K562 (cell line): ENCODE data around the gene EFHC2. TPM values are rescaled to one million over a fixed set of nuclear protein-coding genes. Genes with fewer than 3 reads are reported as not detected.

Experiments used
- ATAC-seq: fragments of 200-7000 bp; cut with Tn5 transposase; 3 replicates; pipeline ENCODE4 v1.9.1; 2020; ENCODE audit warnings: moderate library complexity
- BruUV-seq: library from RNA; stranded (reverse); fragments of 400-500 nt; replicated peaks from 2 replicates; lab custom pipeline; 2021; lab: Mats Ljungman, UMichigan
- CTCF ChIA-PET: fragments of 300-600 bp; formaldehyde crosslinking; extraction: SDS; loops from one replicate; lab custom pipeline; 2021; ENCODE audit warnings: low intra/inter-chr PET ratio; lab: Yijun Ruan, JAX
- POLR2A ChIA-PET: fragments of 300-600, 350-650 bp; sonication (Branson Sonifier 250); formaldehyde crosslinking; extraction: SDS; loops from one replicate; lab custom pipeline; 2021; ENCODE audit warnings: antibody characterized with exemption, inconsistent platforms; lab: Yijun Ruan, JAX
- DNase-seq, 4 experiments: peaks; one replicate each; pipeline versions ENCODE4 v3.0.0 to v3.0.0-alpha.2; 2011 to 2018; ENCODE audit warnings: low spot score in 3 of 4, mixed read lengths in 3 of 4; ENCODE audit errors: extremely low read depth in 1 of 4
- FAIRE-seq: peaks from 2 replicates; lab custom pipeline; 2011; peaks lifted over from hg19 to GRCh38; lab: Jason Lieb, UNC
- H2AFZ ChIP-seq: 2 replicates; pipeline ENCODE4 v1.6.0; 2011; ENCODE audit warnings: low read depth, low read length, control low read depth, inconsistent platforms
- H3K27ac ChIP-seq: fragments of 200-600 bp; 3 replicates; pipeline ENCODE4 v1.8.0; 2011; ENCODE audit warnings: low read depth, mild to moderate bottlenecking, control low read depth, inconsistent platforms, low read length, moderate library complexity, mixed read lengths; ENCODE audit errors: extremely low read depth
- H3K27me3 ChIP-seq, 2 experiments: fragments of 300-600 bp in 1 of 2; 2 replicates in 1 of 2; 3 replicates in 1 of 2; pipeline versions ENCODE4 v1.6.0 to v1.8.0; 2011; ENCODE audit warnings: inconsistent platforms in 2 of 2, low read length in 2 of 2, mild to moderate bottlenecking in 1 of 2, mixed read lengths in 1 of 2, moderate library complexity in 1 of 2; ENCODE audit not compliant: control insufficient read depth in 2 of 2, insufficient read depth in 2 of 2
- H3K36me3 ChIP-seq: fragments of 300-600 bp; 3 replicates; pipeline ENCODE4 v1.8.0; 2011; ENCODE audit warnings: mild to moderate bottlenecking, low read length, inconsistent platforms; ENCODE audit not compliant: control insufficient read depth, insufficient read depth
- H3K4me1 ChIP-seq, 2 experiments: fragments of 200-600 bp in 1 of 2; replicated peaks in 1 of 2; 2 replicates in 1 of 2; 3 replicates in 1 of 2; pipeline versions ENCODE4 v1.5.1 to v1.8.0; 2011; ENCODE audit warnings: inconsistent platforms in 2 of 2, low read length in 2 of 2, mild to moderate bottlenecking in 1 of 2, mixed read lengths in 1 of 2, moderate library complexity in 1 of 2; ENCODE audit not compliant: control insufficient read depth in 2 of 2, insufficient read depth in 2 of 2
- H3K4me2 ChIP-seq: 2 replicates; pipeline ENCODE4 v1.6.1; 2011; ENCODE audit warnings: low read length, control low read depth, inconsistent platforms, mixed read lengths; ENCODE audit not compliant: insufficient read depth
- H3K4me3 ChIP-seq: fragments of 200-600 bp; sonication (generic), shearing (Covaris generic); 2 replicates; pipeline ENCODE4 v1.5.1; 2016; ENCODE audit warnings: control low read depth, inconsistent platforms
- H3K79me2 ChIP-seq: fragments of 200-600 bp; 3 replicates; pipeline ENCODE4 v1.8.0; 2011; ENCODE audit warnings: low read length, inconsistent platforms; ENCODE audit not compliant: control insufficient read depth, insufficient read depth
- H3K9ac ChIP-seq, 2 experiments: 2 replicates each; pipeline versions ENCODE4 v1.6.0 to v1.6.1; 2011; ENCODE audit warnings: low read depth in 2 of 2, low read length in 2 of 2, control low read depth in 1 of 2, inconsistent platforms in 1 of 2, mild to moderate bottlenecking in 1 of 2, mixed read lengths in 1 of 2; ENCODE audit not compliant: insufficient read depth in 1 of 2
- H3K9me1 ChIP-seq: one replicate; pipeline ENCODE4 v1.6.0; 2011; ENCODE audit warnings: inconsistent platforms, mild to moderate bottlenecking, low read length, moderate library complexity; ENCODE audit not compliant: control insufficient read depth, insufficient read depth
- H3K9me3 ChIP-seq: replicated peaks from 2 replicates; pipeline ENCODE4 v1.5.1; 2011; ENCODE audit warnings: low read depth, low read length, inconsistent platforms; ENCODE audit not compliant: control insufficient read depth, insufficient read depth
- H4K20me1 ChIP-seq: replicated peaks from 2 replicates; pipeline ENCODE4 v1.6.1; 2011; ENCODE audit warnings: low read length, inconsistent platforms, mixed read lengths; ENCODE audit not compliant: control insufficient read depth, insufficient read depth
- DIDO1 ChIP-seq: fragments of 450-650 bp; IDR thresholded peaks from 2 replicates; pipeline ENCODE4 v1.6.1; 2016; ENCODE audit warnings: low read depth, missing biosample characterization, missing genetic modification characterization
- ELK1 ChIP-seq: sonication (generic); formaldehyde crosslinking; IDR thresholded peaks from 2 replicates; pipeline ENCODE4 v1.8.1; 2022; ENCODE audit warnings: missing genetic modification reagents
- HEY1 ChIP-seq: fragments of 250-450 bp; sonication (Bioruptor Pico); IDR thresholded peaks from 2 replicates; pipeline ENCODE4 v1.5.0; 2020; ENCODE audit warnings: mild to moderate bottlenecking, moderate library complexity, borderline replicate concordance
- MED1 ChIP-seq: sonication (generic); formaldehyde crosslinking; IDR thresholded peaks from 2 replicates; pipeline ENCODE4 v1.8.1; 2023; ENCODE audit warnings: missing genetic modification reagents, borderline replicate concordance
- POLR3G ChIP-seq: IDR thresholded peaks from 2 replicates; pipeline ENCODE4 v1.6.1; 2011; ENCODE audit not compliant: insufficient read length, insufficient replicate concordance; ENCODE audit errors: extremely low read depth
- PRDM10 ChIP-seq: fragments of 450-650 bp; IDR thresholded peaks from 2 replicates; pipeline ENCODE4 v1.6.1; 2018; ENCODE audit not compliant: partially characterized antibody
- PTBP1 ChIP-seq: fragments of 200-400 bp; formaldehyde crosslinking; IDR thresholded peaks from 2 replicates; pipeline ENCODE4 v1.6.1; 2017; ENCODE audit warnings: low read depth, low read length
- RAD21 ChIP-seq, 2 experiments: fragments of 250-450 bp in 1 of 2; fragments of 450-650 bp in 1 of 2; sonication (Bioruptor Pico) in 1 of 2; formaldehyde crosslinking in 1 of 2; IDR thresholded peaks in 1 of 2; conservative IDR thresholded peaks in 1 of 2; 2 replicates each; pipeline versions ENCODE4 v1.4.0 to v1.8.0; 2020 to 2022; ENCODE audit warnings: mild to moderate bottlenecking in 2 of 2, moderate library complexity in 1 of 2
- RAD51 ChIP-seq: fragments of 450-650 bp; IDR thresholded peaks from 2 replicates; pipeline ENCODE4 v1.7.1; 2016; ENCODE audit warnings: low read depth, mild to moderate bottlenecking, borderline replicate concordance
- SP2 ChIP-seq: IDR thresholded peaks from 2 replicates; pipeline ENCODE4 v1.6.1; 2011; ENCODE audit warnings: mild to moderate bottlenecking, low read depth, low read length, moderate library complexity; ENCODE audit not compliant: poor library complexity, severe bottlenecking; ENCODE audit errors: extremely low read depth
- WGBS: fragments of 100-300 bp; shearing (Covaris generic); methylation state at CpG from one replicate; pipeline ENCODE4 v1.1.6; 2016; ENCODE audit warnings: low coverage, mixed read lengths; ENCODE audit not compliant: insufficient coverage; ENCODE audit errors: missing lambda C conversion rate; 5-methylcytosine and 5-hydroxymethylcytosine counted together
- in situ Hi-C: fragments of 300-500 bp; cut with MboI; formaldehyde crosslinking; loops from 4 replicates; pipeline ENCODE4 v1.15.0; 2018; ENCODE audit warnings: inconsistent platforms, mixed read lengths
- intact Hi-C: fragments of 100-400 bp; cut with micrococcal nuclease; formaldehyde crosslinking; loops from 2 replicates; pipeline ENCODE4 v1.14.2; 2022
- polyA plus RNA-seq, 8 experiments: library from polyadenylated mRNA; depleted of rRNA in 4 of 8; stranded (reverse) in 5 of 8; unstranded in 3 of 8; fragments of >200 nt; fragmentation: Nextera tagmentation in 2 of 8; fragmentation: Illumina TruSeq in 1 of 8; extraction: Ambion mirVana in 2 of 8; extraction: Trizol in 1 of 8; gene quantifications; 2 replicates each; pipeline versions ENCODE4 v1.2.1 to v1.2.3, GENCODE V29; 2011 to 2014; ENCODE audit warnings: inconsistent platforms in 1 of 8, missing spikeins in 1 of 8
- total RNA-seq, 7 experiments: library from RNA; depleted of rRNA in 6 of 7; stranded (reverse); fragments of >200 nt in 6 of 7; fragmentation: Illumina TruSeq in 2 of 7; extraction: Trizol in 2 of 7; gene quantifications; 2 replicates each; pipeline versions ENCODE4 v1.2.1 to v1.2.3, GENCODE V29; 2011 to 2021; ENCODE audit warnings: low replicate concordance in 1 of 7

The EFHC2 gene
- total and polyA plus RNA-seq, 9 of the 15 experiments (the other 6 are each of a cell fraction or from before 2014, with no cell fraction given) = 1.3 to 8.1 (median 3.0) TPM

GRCh38 chrX:44147130-44147529, 196.3 kb downstream of the EFHC2 start:
- Histone ChIP-seq H3K27me3 (no peaks in the 10 kb centered on the region), H3K27ac (no peak overlapping the region), H3K9me1 (no peaks in the 10 kb centered on the region), H3K79me2 (no peaks in the 10 kb centered on the region), H3K4me2 (no peak overlapping the region), H3K9ac (no peak overlapping the region), H3K4me1 (no peaks in the 10 kb centered on the region; a peak in 1 of 5 replicates), H4K20me1 (no peaks in the 10 kb centered on the region), H3K4me3 (no peak overlapping the region), H2AFZ (no peak overlapping the region), H3K9me3 (no peaks in the 10 kb centered on the region), H3K36me3 (no peaks in the 10 kb centered on the region)
- DNase-seq (no peak), ATAC-seq (no peak), FAIRE-seq (no peak)
- intact Hi-C loops (no loop called here), in situ Hi-C loops (no loop called here)
- CTCF ChIA-PET = no interaction called here
- no TSS peak for BruUV-seq
- no peak for TF ChIP-seq PRDM10
- TF ChIP-seq RAD51 = no peak
- no peak for TF ChIP-seq POLR3G
- TF ChIP-seq PTBP1 = no peak
- TF ChIP-seq ELK1 = no peak
- TF ChIP-seq SP2 = no peak
- TF ChIP-seq HEY1 (CRISPR knock-in tag) = no peak
- no peak for TF ChIP-seq RAD21 (CRISPR knock-in tag; conservative IDR thresholded peaks at IDR 0.05 in 1 of 2, IDR thresholded peaks at IDR 0.05 in 1 of 2)
- TF ChIP-seq MED1 (CRISPR knock-in tag) = no peak
- TF ChIP-seq DIDO1 (tag) = no peak
- POLR2A ChIA-PET = no interaction called here
- 2% methylated on average over 3 of the region's 3 CpGs for WGBS
